ENCODE data around the gene ZNF488. TPM values are rescaled to one million over a fixed set of nuclear protein-coding genes. Genes with fewer than 3 reads are reported as not detected.

The ZNF488 gene
- total and polyA plus RNA-seq, 8 donors = 0.43 to 15.1 (median 0.62) TPM; not detected in 2

DNA sequence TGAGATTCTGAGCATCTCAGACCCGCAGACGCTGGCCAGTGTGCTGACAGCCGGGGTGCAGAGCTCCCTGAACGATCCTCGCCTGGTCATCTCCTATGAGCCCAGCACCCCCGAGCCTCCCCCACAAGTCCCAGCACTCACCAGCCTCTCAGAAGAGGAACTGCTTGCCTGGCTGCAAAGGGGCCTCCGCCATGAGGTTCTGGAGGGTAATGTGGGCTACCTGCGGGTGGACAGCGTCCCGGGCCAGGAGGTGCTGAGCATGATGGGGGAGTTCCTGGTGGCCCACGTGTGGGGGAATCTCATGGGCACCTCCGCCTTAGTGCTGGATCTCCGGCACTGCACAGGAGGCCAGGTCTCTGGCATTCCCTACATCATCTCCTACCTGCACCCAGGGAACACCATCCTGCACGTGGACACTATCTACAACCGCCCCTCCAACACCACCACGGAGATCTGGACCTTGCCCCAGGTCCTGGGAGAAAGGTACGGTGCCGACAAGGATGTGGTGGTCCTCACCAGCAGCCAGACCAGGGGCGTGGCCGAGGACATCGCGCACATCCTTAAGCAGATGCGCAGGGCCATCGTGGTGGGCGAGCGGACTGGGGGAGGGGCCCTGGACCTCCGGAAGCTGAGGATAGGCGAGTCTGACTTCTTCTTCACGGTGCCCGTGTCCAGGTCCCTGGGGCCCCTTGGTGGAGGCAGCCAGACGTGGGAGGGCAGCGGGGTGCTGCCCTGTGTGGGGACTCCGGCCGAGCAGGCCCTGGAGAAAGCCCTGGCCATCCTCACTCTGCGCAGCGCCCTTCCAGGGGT, 35.2 kb downstream of the ZNF488 start:
- no peak for DNase-seq
- Histone ChIP-seq H3K4me1 (no peaks in the 10 kb centered on the region), H3K9me3 (no peaks in the 10 kb centered on the region), H3K4me3 (no peak overlapping the region), H3K27me3 (no peaks in the 10 kb centered on the region), H3K36me3 (no peaks in the 10 kb centered on the region), H3K27ac (no peak overlapping the region)
- no peak for TF ChIP-seq POLR2A (IDR thresholded peaks at IDR 0.05)
- TF ChIP-seq CTCF (IDR thresholded peaks at IDR 0.05) = no peak
- no peak for TF ChIP-seq POLR2AphosphoS5 (IDR thresholded peaks at IDR 0.05)
- TF ChIP-seq EP300 (IDR thresholded peaks at IDR 0.05) = no peak
- 87 to 93% (median 89%) methylated on average over 31 to 36 of the region's 36 CpGs for WGBS, 5 donors
- intact Hi-C loops (cut with DNase I; ENCODE audit: low total_unique reads) = no loop called here

GRCh38 chr10:47348138-47348651, 35.9 kb downstream of the ZNF488 start, which contains the start of gene RBP3:
TSS of gene RBP3 (plus strand) at chr10:47348363. CDS start at chr10:47348485, 122 bp downstream.
- no peaks in the 10 kb centered on the region for H3K9me3 ChIP-seq
- no peak for DNase-seq
- H3K27me3 ChIP-seq = no peaks in the 10 kb centered on the region
- no peaks in the 10 kb centered on the region for H3K4me1 ChIP-seq
- WGBS, 5 donors = 74 to 87% (median 85%) methylated on average over 4 to 5 of the region's 5 CpGs
- H3K4me3 ChIP-seq = no peak within 1 kb of the TSS
- no peaks in the 10 kb centered on the region for H3K36me3 ChIP-seq
- TF ChIP-seq POLR2AphosphoS5 (IDR thresholded peaks at IDR 0.05) (no peak), EP300 (IDR thresholded peaks at IDR 0.05) (no peak), CTCF (IDR thresholded peaks at IDR 0.05) (no peak), POLR2A (IDR thresholded peaks at IDR 0.05) (no peak)
- H3K27ac ChIP-seq = no peak within 1 kb of the TSS
- intact Hi-C loops (cut with DNase I; ENCODE audit: low total_unique reads) = no loop called here

GRCh38 chr10:47347303-47347675, 36.8 kb downstream of the ZNF488 start:
- H3K9me3 ChIP-seq = no peaks in the 10 kb centered on the region
- no peaks in the 10 kb centered on the region for H3K36me3 ChIP-seq
- H3K4me1 ChIP-seq = no peaks in the 10 kb centered on the region
- no peak for TF ChIP-seq POLR2AphosphoS5 (IDR thresholded peaks at IDR 0.05)
- TF ChIP-seq POLR2A (IDR thresholded peaks at IDR 0.05) = no peak
- no peak for TF ChIP-seq CTCF (IDR thresholded peaks at IDR 0.05)
- TF ChIP-seq EP300 (IDR thresholded peaks at IDR 0.05) = no peak
- no peak overlapping the region for H3K4me3 ChIP-seq
- H3K27ac ChIP-seq = no peak overlapping the region
- 71 to 82% (median 80%) methylated on average over 3 to 4 of the region's 4 CpGs for WGBS, 5 donors
- no peaks in the 10 kb centered on the region for H3K27me3 ChIP-seq
- intact Hi-C loops (cut with DNase I; ENCODE audit: low total_unique reads) = no loop called here
- no peak for DNase-seq

GRCh38 chr10:47346581-47347302, 37.4 kb downstream of the ZNF488 start:
- DNase-seq = peak in 1 of 2 donors; percentile 38
- Histone ChIP-seq H3K9me3 (no peaks in the 10 kb centered on the region), H3K27ac (no peak overlapping the region), H3K4me1 (no peaks in the 10 kb centered on the region), H3K36me3 (no peaks in the 10 kb centered on the region), H3K27me3 (no peaks in the 10 kb centered on the region), H3K4me3 (no peak overlapping the region)
- intact Hi-C loops (cut with DNase I; ENCODE audit: low total_unique reads) = no loop called here
- TF ChIP-seq POLR2A (IDR thresholded peaks at IDR 0.05) = no peak
- TF ChIP-seq CTCF (IDR thresholded peaks at IDR 0.05) = no peak
- TF ChIP-seq POLR2AphosphoS5 (IDR thresholded peaks at IDR 0.05) = no peak
- no peak for TF ChIP-seq EP300 (IDR thresholded peaks at IDR 0.05)
- WGBS, 5 donors = 69 to 76% (median 75%) methylated on average over 13 of the region's 13 CpGs
